Measurements from ENCODE around the gene TMEFF2. TPM values are rescaled to one million over a fixed set of nuclear protein-coding genes. Genes with fewer than 3 reads are reported as not detected.
"Not testable (repeated sequence)": the region's sequence is repeated elsewhere in the genome, so short reads cannot be mapped to it uniquely, and the experiment has no call there.

TMEFF2 gene
- total RNA-seq, 1 donor from 2014 or later = 0.16 TPM

GRCh38 chr2:191927991-191928390 lies 266.7 kb downstream of the TMEFF2 start:
- intact Hi-C loops (cut with micrococcal nuclease) = no loop called here

DNA sequence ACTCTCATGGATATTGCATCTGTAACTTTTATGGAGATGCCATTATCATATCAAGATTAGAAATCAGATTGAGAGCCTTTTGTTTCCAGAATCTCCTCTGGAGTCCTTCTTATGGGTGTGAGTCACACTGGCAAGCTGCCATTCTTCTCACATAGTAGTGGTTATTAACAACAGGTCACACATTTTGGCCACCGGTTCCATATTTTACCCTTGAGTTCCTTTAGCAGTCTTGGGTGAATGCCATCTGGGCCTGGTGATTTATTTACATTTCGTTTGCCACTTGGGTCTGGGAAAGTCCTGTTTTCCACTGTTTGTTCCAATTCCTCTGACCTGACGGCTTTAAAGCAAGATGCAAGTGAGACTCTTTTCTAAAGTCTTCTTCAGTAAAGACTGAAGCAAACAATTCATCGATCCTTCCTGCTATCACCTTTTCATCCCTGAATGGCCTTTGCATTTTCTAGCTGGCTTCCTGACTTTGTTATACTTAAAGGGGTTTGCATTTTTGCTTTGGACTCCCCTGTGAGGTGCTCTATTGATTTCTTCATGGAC lies 267.3 kb downstream of the TMEFF2 start:
- intact Hi-C loops (cut with micrococcal nuclease) = no loop called here
- H3K27ac ChIP-seq (replicated peaks) = no peak overlapping the region
- TF ChIP-seq, protein P1, sequence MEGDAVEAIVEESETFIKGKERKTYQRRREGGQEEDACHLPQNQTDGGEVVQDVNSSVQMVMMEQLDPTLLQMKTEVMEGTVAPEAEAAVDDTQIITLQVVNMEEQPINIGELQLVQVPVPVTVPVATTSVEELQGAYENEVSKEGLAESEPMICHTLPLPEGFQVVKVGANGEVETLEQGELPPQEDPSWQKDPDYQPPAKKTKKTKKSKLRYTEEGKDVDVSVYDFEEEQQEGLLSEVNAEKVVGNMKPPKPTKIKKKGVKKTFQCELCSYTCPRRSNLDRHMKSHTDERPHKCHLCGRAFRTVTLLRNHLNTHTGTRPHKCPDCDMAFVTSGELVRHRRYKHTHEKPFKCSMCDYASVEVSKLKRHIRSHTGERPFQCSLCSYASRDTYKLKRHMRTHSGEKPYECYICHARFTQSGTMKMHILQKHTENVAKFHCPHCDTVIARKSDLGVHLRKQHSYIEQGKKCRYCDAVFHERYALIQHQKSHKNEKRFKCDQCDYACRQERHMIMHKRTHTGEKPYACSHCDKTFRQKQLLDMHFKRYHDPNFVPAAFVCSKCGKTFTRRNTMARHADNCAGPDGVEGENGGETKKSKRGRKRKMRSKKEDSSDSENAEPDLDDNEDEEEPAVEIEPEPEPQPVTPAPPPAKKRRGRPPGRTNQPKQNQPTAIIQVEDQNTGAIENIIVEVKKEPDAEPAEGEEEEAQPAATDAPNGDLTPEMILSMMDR (IDR thresholded peaks at IDR 0.05; ENCODE audit: borderline replicate concordance) = no peak
- H3K36me3 ChIP-seq = no peaks in the 10 kb centered on the region
- H3K27me3 ChIP-seq (ENCODE audit: low read depth) = no peaks in the 10 kb centered on the region
- DNase-seq = no peak
- peaks cover 28% of the 10 kb centered on the region for H3K4me1 ChIP-seq
- no peak overlapping the region for H3K4me3 ChIP-seq
- no peaks in the 10 kb centered on the region for H3K9me3 ChIP-seq (replicated peaks)

More at GRCh38 chr2:191927991-191928390, 266.7 kb downstream of the TMEFF2 start:
- peaks cover 28% of the 10 kb centered on the region for H3K4me1 ChIP-seq
- no peak for DNase-seq
- H3K9me3 ChIP-seq (replicated peaks) = no peaks in the 10 kb centered on the region
- TF ChIP-seq, protein P1 (IDR thresholded peaks at IDR 0.05; ENCODE audit: borderline replicate concordance) = no peak
- no peaks in the 10 kb centered on the region for H3K27me3 ChIP-seq (ENCODE audit: low read depth)
- H3K36me3 ChIP-seq = no peaks in the 10 kb centered on the region
- H3K27ac ChIP-seq (replicated peaks) = no peak overlapping the region
- no peak overlapping the region for H3K4me3 ChIP-seq

GRCh38 chr2:191926671-191927070 lies 268.1 kb downstream of the TMEFF2 start:
- Histone ChIP-seq H3K27ac (replicated peaks) (no peak overlapping the region), H3K4me3 (no peak overlapping the region), H3K27me3 (ENCODE audit: low read depth) (no peaks in the 10 kb centered on the region), H3K4me1 (peaks cover 28% of the 10 kb centered on the region), H3K36me3 (no peaks in the 10 kb centered on the region), H3K9me3 (replicated peaks) (no peaks in the 10 kb centered on the region)
- TF ChIP-seq, protein P1 (IDR thresholded peaks at IDR 0.05; ENCODE audit: borderline replicate concordance) = no peak
- no peak for DNase-seq
- intact Hi-C loops (cut with micrococcal nuclease) = no loop called here

DNA sequence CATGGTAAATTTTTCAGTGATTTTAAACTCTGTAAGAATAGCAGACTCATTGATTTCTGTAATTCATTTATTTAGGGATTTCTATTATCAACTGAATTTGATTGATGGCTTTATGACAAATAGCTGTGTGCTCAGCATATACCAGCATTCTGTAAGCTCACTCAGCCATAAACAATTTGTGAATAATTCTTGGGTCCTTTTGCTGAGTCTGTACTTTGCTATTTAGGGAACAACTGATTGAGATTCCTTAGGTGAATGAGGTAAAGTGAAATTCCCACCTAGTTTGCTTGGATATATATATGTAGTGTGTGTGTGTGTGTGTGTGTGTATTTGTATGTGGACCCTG lies 271.1 kb downstream of the TMEFF2 start:
- Histone ChIP-seq H3K27ac (replicated peaks) (no peak overlapping the region), H3K36me3 (no peaks in the 10 kb centered on the region), H3K4me1 (peaks cover 19% of the 10 kb centered on the region), H3K9me3 (replicated peaks) (no peaks in the 10 kb centered on the region), H3K4me3 (no peak overlapping the region), H3K27me3 (ENCODE audit: low read depth) (no peaks in the 10 kb centered on the region)
- TF ChIP-seq, protein P1 (IDR thresholded peaks at IDR 0.05; ENCODE audit: borderline replicate concordance) = no peak
- intact Hi-C loops (cut with micrococcal nuclease) = no loop called here
- DNase-seq = no peak

DNA sequence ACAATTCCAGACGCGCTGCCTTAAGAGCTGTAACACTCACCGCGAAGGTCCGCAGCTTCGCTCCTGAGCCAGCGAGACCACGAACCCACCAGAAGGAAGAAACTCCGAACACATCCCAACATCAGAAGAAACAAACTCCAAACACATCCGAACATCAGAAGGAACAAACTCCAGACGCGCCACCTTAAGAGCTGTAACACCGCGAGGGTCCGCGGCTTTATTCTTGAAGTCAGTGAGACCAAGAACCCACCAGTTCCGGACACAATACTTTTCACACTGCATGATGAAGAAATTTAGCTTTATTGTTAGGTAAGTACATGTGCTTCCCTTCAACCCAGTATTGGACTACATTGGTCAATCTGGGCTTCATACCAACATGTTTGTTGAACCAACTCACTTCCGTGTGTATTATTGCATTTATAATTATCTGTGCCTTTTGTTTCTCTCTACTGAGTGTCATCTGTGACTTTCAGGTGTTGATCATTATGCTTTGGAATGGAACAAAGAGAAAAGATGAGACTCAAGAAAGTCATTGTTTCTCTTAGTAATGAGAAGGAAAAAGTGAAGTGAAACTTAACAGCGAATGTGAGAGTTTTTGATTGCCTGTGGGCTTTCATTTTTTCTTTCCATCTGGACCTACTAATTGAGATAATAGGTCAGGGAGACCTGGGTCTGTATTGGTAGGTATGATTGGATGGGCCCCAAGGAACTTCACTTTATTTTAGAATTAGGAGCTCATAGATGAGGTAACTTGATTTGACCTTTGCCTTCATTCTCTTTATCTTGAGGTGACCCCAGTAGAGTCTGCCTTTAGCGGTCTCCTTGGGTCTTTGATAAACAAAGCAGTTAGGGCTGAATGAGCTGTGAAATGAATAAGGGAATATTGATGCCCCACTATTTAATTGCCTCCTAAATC lies 271.7 kb downstream of the TMEFF2 start:
- intact Hi-C loops (cut with micrococcal nuclease) = no loop called here
- Histone ChIP-seq H3K4me3 (no peak overlapping the region), H3K4me1 (peaks cover 16% of the 10 kb centered on the region), H3K9me3 (replicated peaks) (no peaks in the 10 kb centered on the region), H3K27me3 (ENCODE audit: low read depth) (no peaks in the 10 kb centered on the region), H3K36me3 (no peaks in the 10 kb centered on the region), H3K27ac (replicated peaks) (no peak overlapping the region)
- TF ChIP-seq, protein P1 (IDR thresholded peaks at IDR 0.05; ENCODE audit: borderline replicate concordance) = no peak
- DNase-seq = no peak

DNA sequence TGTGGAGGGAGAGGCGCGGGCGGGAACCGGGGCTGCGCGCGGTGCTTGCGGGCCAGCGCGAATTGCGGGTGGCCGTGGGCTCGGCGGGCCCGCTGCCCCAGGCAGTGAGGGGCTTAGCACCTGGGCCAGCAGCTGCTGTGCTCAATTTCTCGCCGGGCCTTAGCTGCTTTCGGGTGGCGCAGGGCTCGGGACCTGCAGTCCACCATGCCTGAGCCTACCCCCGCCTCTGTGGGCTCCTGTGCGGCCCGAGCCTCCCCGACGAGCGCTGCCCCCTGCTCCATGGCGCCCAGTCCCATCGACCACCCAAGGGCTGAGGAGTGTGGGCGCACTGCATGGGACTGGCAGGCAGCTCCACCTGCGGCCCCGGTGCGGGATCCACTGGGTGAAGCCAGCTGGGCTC lies 273.1 kb downstream of the TMEFF2 start:
- H3K27me3 ChIP-seq (ENCODE audit: low read depth); H3K36me3 ChIP-seq; H3K4me1 ChIP-seq; H3K9me3 ChIP-seq (replicated peaks); intact Hi-C loops (cut with micrococcal nuclease); H3K27ac ChIP-seq (replicated peaks); DNase-seq; H3K4me3 ChIP-seq: not testable (repeated sequence)
